PC-3 (cell line): ENCODE results near the gene PLPP3.

Experiments
- EZH2 ChIP-seq: fragments of 300-600 bp; sonication (generic); IDR thresholded peaks from one replicate; pipeline ENCODE4 v1.6.1; 2017; ENCODE audit warnings: antibody characterized with exemption, mild to moderate bottlenecking, low read length; ENCODE audit not compliant: unreplicated experiment
- EZH2phosphoT487 ChIP-seq: fragments of 300-600 bp; sonication (generic); IDR thresholded peaks from 2 replicates; pipeline ENCODE4 v1.6.1; 2018; ENCODE audit warnings: mild to moderate bottlenecking, antibody characterized with exemption, low read length, borderline replicate concordance

DNA sequence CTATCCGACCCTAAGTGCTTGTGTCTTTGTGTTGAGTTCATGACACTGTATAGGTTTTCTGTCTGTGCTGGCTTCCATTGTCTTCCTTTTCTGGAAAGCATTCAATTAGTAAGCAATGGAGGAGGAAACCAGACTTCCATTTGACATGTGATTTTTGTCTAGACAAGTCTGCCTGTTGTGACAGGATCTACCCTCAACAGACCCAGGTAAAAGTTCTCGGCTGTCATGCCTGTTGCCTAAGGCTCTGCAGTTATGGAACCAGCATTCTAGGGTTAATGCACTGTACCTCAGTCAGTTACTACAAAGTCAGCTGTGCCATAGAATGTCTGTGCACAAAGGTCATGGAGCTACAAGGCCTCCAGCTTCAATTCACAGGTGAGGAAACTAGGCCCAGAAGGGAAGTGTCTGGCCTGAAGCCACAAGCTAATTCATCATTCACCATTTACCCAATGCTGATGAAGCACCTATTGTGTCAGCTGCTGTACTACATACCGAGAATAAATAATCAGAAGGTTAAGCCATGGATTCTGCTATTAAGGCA lies 72.3 kb downstream of the PLPP3 start:
- TF ChIP-seq EZH2 (no peak), EZH2phosphoT487 (no peak)
